Measurements from ENCODE around the gene TENT4A. TPM values are rescaled to one million over a fixed set of nuclear protein-coding genes. Genes with fewer than 3 reads are reported as not detected.
"Not testable (repeated sequence)": the region's sequence is repeated elsewhere in the genome, so short reads cannot be mapped to it uniquely, and the experiment has no call there.

TENT4A gene
- total RNA-seq, 2 experiments from 2014 or later: 39.0 to 46.1 TPM

DNA sequence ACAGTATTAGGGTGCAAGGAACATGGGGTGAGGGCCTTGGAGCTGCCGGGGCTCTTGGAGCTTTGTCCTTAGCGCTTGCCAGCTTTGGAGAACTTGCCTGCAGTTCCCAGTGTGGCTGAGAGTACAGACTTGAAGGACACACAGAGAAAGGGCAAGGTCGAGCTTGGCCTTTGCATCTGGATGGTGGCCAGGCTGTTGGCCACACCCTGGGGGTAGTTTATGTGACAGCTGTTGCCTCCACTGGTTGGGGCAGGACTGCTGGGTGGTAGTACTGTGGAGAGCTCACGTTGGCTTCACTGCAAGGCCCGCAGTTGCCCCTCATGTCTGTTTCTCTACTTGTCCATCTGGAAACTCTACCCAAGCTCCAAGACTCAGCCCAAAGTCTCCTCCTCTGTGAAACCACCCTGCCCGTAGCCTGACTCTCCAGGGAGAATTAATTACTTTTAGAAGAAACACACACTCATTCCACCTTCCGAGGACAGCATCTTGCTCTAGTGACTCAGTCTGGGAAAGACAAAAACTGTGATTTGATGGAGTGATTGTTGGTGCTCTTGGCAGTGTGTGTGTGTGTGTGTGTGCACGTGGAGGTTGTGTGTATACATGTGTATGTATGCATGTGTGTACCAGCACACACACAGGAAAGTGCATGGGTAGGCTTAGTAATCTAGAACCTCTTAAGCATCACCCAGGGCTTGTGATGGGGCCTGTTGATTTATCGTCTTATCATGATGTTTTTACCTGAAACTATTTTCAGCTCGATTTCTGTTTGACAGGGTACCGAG, 57.8 kb downstream of the TENT4A start:
- POLR2A ChIA-PET: no interaction called here
- BruUV-seq (replicated peaks): no TSS peak
- Histone ChIP-seq H3K4me2 (ENCODE audit: low read length) (no peak overlapping the region), H3K4me3 (ENCODE audit: low read depth, low read length, poor library complexity, severe bottlenecking) (no peak overlapping the region), H3K4me1 (ENCODE audit: insufficient read depth, low read length, poor library complexity, severe bottlenecking) (no peaks in the 10 kb centered on the region), H2AFZ (ENCODE audit: low read length) (no peak overlapping the region), H3K27ac (ENCODE audit: low read depth, low read length, poor library complexity, severe bottlenecking) (no peak overlapping the region), H4K20me1 (ENCODE audit: insufficient read depth, low read length) (no peaks in the 10 kb centered on the region), H3K36me3 (ENCODE audit: insufficient read depth, low read length) (no peaks in the 10 kb centered on the region), H3K9me2 (ENCODE audit: insufficient read depth, low read length) (no peaks in the 10 kb centered on the region), H3K79me2 (ENCODE audit: insufficient read depth, low read depth, low read length) (no peaks in the 10 kb centered on the region), H3K9me3 (ENCODE audit: low read length) (no peaks in the 10 kb centered on the region)
- no peak for DNase-seq (ENCODE audit: low spot score)
- intact Hi-C loops (cut with micrococcal nuclease; ENCODE audit: unreplicated experiment): no loop called here
- CTCF ChIA-PET (ENCODE audit: unreplicated experiment): no interaction called here
- TF ChIP-seq EZH2phosphoT487 (IDR thresholded peaks at IDR 0.05; ENCODE audit: borderline replicate concordance, low read depth, low read length): no peak
- TF ChIP-seq, protein P1, sequence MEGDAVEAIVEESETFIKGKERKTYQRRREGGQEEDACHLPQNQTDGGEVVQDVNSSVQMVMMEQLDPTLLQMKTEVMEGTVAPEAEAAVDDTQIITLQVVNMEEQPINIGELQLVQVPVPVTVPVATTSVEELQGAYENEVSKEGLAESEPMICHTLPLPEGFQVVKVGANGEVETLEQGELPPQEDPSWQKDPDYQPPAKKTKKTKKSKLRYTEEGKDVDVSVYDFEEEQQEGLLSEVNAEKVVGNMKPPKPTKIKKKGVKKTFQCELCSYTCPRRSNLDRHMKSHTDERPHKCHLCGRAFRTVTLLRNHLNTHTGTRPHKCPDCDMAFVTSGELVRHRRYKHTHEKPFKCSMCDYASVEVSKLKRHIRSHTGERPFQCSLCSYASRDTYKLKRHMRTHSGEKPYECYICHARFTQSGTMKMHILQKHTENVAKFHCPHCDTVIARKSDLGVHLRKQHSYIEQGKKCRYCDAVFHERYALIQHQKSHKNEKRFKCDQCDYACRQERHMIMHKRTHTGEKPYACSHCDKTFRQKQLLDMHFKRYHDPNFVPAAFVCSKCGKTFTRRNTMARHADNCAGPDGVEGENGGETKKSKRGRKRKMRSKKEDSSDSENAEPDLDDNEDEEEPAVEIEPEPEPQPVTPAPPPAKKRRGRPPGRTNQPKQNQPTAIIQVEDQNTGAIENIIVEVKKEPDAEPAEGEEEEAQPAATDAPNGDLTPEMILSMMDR (conservative IDR thresholded peaks at IDR 0.05; ENCODE audit: low read length): no peak

DNA sequence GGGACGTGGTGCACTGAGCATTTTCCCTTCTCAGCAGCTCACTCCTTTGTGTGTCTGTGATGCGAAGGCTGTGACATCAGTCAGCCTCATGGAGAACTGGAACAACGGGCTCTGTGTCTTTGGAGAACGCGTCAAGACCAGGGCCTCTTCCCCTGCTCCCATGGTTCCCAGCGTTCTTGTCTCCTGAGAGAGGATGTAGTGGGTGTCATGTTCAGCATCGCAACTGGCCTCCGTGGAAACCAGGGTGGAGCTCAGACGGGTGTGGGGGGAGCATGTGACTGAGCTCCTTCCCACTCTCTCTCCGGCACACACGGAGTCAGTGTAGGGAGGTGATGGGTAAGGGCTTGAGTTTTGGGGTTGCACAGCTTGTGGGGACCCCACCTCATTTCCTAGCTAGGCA, 59.7 kb downstream of the TENT4A start:
- Histone ChIP-seq H4K20me1 (ENCODE audit: insufficient read depth, low read length) (no peaks in the 10 kb centered on the region), H3K79me2 (ENCODE audit: insufficient read depth, low read depth, low read length) (no peaks in the 10 kb centered on the region), H3K4me2 (ENCODE audit: low read length) (no peak overlapping the region), H3K4me1 (ENCODE audit: insufficient read depth, low read length, poor library complexity, severe bottlenecking) (no peaks in the 10 kb centered on the region), H2AFZ (ENCODE audit: low read length) (no peak overlapping the region), H3K9me2 (ENCODE audit: insufficient read depth, low read length) (no peaks in the 10 kb centered on the region), H3K4me3 (ENCODE audit: low read depth, low read length, poor library complexity, severe bottlenecking) (no peak overlapping the region), H3K36me3 (ENCODE audit: insufficient read depth, low read length) (no peaks in the 10 kb centered on the region), H3K27ac (ENCODE audit: low read depth, low read length, poor library complexity, severe bottlenecking) (no peak overlapping the region), H3K9me3 (ENCODE audit: low read length) (no peaks in the 10 kb centered on the region)
- ChIA-PET CTCF (ENCODE audit: unreplicated experiment) (no interaction called here), POLR2A (interaction anchor here (0.7 kb wide), 1 partner anchor 75 kb away, joined by 3 read pairs; no protein-coding TSS in a partner anchor)
- intact Hi-C loops (cut with micrococcal nuclease; ENCODE audit: unreplicated experiment): no loop called here
- TF ChIP-seq, protein P1 (conservative IDR thresholded peaks at IDR 0.05; ENCODE audit: low read length): no peak
- TF ChIP-seq EZH2phosphoT487 (IDR thresholded peaks at IDR 0.05; ENCODE audit: borderline replicate concordance, low read depth, low read length): no peak
- DNase-seq (ENCODE audit: low spot score): no peak
- BruUV-seq (replicated peaks): no TSS peak

DNA sequence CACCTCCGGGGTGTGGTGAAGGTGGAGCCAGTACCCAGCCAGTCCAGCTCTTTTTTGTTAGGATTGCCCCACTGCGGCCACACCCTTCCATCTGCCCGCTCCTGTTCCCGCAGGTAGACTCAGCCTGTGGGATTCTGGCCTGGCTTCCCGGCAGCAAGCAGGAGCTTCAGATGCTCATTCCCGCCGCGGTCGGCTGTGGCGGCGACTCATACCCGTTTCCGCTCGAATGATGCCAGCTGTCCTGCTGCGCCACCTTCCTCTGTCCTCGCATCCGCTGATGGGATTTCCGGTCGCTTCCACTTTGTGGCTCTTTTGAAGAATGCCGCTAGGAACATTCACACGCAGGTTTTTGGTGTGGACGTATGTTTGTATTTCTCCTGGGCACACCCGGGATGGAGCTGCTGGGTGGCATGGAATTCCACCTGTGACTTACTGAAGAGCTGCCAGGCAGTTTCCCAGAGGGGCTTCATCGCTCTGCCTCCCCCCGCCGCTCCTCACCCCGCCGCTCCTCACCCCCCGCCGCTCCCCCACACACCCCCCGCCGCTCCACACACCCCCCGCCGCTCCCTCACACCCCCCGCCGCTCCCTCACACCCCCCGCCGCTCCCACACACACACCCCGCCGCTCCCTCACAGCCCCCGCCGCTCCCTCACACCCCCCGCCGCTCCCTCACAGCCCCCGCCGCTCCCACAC, 60.3 kb downstream of the TENT4A start:
- no TSS peak for BruUV-seq (replicated peaks)
- H2AFZ ChIP-seq (ENCODE audit: low read length): no peak overlapping the region
- ChIA-PET POLR2A (interaction anchor here (0.7 kb wide), 1 partner anchor 74 kb away, joined by 3 read pairs; no protein-coding TSS in a partner anchor), CTCF (ENCODE audit: unreplicated experiment) (no interaction called here)
- H4K20me1 ChIP-seq (ENCODE audit: insufficient read depth, low read length): no peaks in the 10 kb centered on the region
- intact Hi-C loops (cut with micrococcal nuclease; ENCODE audit: unreplicated experiment): no loop called here
- no peak overlapping the region for H3K4me3 ChIP-seq (ENCODE audit: low read depth, low read length, poor library complexity, severe bottlenecking)
- no peaks in the 10 kb centered on the region for H3K9me2 ChIP-seq (ENCODE audit: insufficient read depth, low read length)
- no peaks in the 10 kb centered on the region for H3K36me3 ChIP-seq (ENCODE audit: insufficient read depth, low read length)
- no peak overlapping the region for H3K27ac ChIP-seq (ENCODE audit: low read depth, low read length, poor library complexity, severe bottlenecking)
- H3K79me2 ChIP-seq (ENCODE audit: insufficient read depth, low read depth, low read length): no peaks in the 10 kb centered on the region
- TF ChIP-seq, protein P1 (conservative IDR thresholded peaks at IDR 0.05; ENCODE audit: low read length): no peak
- TF ChIP-seq EZH2phosphoT487 (IDR thresholded peaks at IDR 0.05; ENCODE audit: borderline replicate concordance, low read depth, low read length): no peak
- H3K9me3 ChIP-seq (ENCODE audit: low read length): no peaks in the 10 kb centered on the region
- no peak overlapping the region for H3K4me2 ChIP-seq (ENCODE audit: low read length)
- no peaks in the 10 kb centered on the region for H3K4me1 ChIP-seq (ENCODE audit: insufficient read depth, low read length, poor library complexity, severe bottlenecking)
- DNase-seq (ENCODE audit: low spot score): no peak

DNA sequence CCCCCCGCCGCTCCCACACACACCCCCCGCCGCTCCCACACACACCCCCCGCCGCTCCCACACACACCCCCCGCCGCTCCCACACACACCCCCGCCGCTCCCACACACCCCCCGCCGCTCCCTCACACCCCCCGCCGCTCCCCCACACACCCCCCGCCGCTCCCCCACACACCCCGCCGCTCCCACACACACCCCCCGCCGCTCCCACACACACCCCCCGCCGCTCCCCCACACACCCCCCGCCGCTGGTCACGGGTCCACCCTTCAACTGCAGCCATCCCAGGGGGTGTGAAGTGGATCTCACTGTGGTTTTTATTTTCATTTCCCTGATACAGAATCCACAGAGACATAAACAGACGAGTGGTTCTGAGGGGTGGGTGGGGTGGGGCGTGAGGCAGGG, 61.0 kb downstream of the TENT4A start:
- intact Hi-C loops (cut with micrococcal nuclease; ENCODE audit: unreplicated experiment); H3K79me2 ChIP-seq (ENCODE audit: insufficient read depth, low read depth, low read length); H3K4me1 ChIP-seq (ENCODE audit: insufficient read depth, low read length, poor library complexity, severe bottlenecking); H3K9me2 ChIP-seq (ENCODE audit: insufficient read depth, low read length); H4K20me1 ChIP-seq (ENCODE audit: insufficient read depth, low read length); POLR2A ChIA-PET; H3K27ac ChIP-seq (ENCODE audit: low read depth, low read length, poor library complexity, severe bottlenecking); CTCF ChIA-PET (ENCODE audit: unreplicated experiment); H3K9me3 ChIP-seq (ENCODE audit: low read length); BruUV-seq (replicated peaks); H3K4me2 ChIP-seq (ENCODE audit: low read length); H2AFZ ChIP-seq (ENCODE audit: low read length); H3K4me3 ChIP-seq (ENCODE audit: low read depth, low read length, poor library complexity, severe bottlenecking); H3K36me3 ChIP-seq (ENCODE audit: insufficient read depth, low read length); DNase-seq (ENCODE audit: low spot score): not testable (repeated sequence)
